GM21360 (cell line): ENCODE measurements around the gene LYPD6B.
"Not testable (repeated sequence)": the region's sequence is repeated elsewhere in the genome, so short reads cannot be mapped to it uniquely, and the experiment has no call there.

Experiments
- ATAC-seq: cut with Tn5 transposase; IDR thresholded peaks from one replicate; pipeline ENCODE4 v1.9.1; 2021; ENCODE audit warnings: mild to moderate bottlenecking, moderate library complexity; ENCODE audit not compliant: unreplicated experiment

The LYPD6B gene

DNA sequence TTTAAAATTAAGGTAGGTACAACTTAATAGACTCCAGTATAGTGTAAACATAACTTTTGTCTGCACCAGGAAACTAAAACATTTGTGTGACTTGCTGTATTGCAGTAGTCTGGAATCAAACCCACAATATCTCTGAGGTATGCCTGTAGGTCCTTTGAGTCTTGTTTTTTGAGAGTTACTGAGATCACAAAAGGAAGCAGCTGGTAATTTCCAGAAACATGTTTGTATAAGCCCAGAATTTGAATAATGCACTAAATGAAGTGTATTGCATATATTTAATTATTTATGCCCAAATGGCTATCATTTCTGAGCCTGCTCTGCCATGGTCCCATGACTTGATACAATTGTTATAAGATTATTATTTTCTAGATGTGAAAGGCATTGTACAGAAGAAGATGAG lies 148.6 kb downstream of the LYPD6B start:
- no peak for ATAC-seq

DNA sequence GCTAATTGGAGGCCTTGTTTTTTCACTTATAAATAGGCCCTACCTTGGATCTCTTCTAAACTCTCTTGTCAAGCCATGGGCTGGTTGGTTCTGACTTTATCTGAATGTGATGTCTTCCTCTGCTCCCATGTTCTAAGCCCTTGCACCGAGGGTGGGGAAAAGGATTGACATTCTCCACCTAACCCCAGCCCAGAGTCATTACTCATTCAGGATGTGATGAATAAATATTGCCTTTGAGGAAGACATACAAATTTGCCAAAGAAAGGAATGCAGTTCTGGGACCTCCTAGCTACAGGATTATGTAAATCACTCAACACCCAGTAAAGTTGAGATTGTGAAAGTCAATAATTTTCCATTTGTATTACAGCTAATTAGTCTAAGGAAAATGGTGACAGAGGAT lies 149.8 kb downstream of the LYPD6B start:
- no peak for ATAC-seq

DNA sequence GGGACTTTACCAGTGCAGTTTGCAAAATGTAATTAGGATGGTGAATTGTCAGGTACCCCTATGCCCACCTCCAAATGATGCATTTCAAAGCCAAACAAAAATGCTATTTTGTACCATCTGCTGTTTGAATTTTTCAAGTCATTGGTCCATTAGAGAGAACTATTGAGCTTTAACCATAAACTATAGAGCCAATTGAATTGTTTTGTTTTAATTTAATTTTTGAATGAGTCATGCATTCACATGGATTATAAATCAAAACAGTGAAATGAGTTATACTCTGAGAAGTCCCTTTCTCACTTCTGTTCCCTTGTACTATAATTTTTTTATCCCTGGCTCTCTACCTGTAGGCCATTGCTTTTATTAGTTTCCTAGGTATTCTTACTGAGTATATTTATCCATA lies 151.3 kb downstream of the LYPD6B start:
- ATAC-seq: no peak

DNA sequence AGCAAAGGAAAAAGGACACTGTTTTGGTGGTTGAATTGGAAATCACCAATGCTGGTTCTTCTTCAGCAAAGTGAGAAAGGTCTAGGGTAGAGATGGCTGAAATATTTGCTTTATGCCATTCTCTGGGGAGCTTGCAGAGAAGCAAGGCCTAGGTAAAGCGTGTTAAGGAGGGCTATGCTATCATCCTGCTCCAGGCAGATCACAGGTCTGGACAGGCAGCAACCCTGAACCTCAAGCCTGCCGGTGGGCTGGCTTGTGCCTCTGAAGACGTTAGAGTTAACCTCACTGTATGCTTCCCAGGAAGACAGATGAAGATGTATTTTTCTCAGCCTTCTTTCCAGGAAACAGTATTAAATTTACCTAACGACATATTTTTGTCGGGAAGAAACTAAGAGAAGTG lies 153.4 kb downstream of the LYPD6B start:
- ATAC-seq: no peak

DNA sequence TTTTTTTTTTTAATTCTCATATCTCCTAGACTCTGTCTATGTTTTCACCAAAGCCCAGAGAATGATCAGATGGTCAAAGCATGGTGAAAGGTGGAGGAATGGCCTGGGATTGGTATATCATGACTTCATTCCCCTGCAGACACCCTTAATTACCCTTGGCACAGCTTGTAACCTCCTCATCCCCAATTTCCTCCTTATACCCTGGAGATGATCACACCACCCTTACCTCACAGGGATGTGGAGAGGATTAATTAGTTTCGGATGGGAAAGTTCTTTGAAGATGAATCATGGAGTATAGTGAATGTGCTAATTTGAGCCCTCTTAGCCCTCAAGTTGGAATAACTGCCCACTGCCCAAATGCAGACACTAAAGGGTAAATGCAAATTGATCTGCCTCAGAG lies 153.9 kb downstream of the LYPD6B start:
- no peak for ATAC-seq

DNA sequence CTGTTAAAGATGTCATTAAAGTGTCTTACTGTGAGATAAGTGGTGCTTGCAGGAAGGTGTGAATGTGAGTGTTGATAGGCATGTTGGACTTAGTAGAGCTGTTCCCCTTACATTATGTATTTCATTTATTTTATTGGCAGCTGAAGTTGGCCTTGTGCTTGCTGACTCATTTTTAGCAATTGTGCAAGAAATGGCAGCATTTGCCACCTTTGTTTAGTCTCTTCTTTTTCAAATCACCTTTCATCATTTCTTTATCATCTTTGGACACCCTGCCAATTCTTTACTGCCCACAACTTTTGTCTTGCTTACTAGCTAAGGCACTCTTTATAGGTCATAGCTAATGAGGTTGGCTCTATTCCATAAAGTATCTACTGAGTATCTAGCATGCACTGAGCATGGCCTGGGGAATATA lies 161.6 kb downstream of the LYPD6B start:
- no peak for ATAC-seq

DNA sequence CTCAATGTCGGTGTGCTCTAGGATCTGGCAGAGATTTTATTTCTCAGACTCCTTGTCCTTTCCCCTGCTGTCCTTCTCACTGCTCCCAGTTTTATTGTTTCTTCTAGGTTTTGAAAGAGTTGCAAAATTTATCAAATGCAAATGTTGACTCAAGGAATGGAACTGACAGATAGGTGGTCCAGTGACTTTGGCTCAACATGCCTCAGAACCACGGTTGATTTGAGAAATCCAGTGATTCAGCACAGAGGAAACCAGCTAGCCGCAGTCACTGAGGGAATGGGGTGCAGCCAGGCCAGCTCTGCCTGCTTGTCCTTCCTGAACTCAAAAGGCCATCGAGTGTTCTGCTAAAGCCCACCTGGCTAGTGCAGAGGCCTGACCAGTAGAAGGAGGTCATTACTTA lies 166.2 kb downstream of the LYPD6B start:
- ATAC-seq: no peak

DNA sequence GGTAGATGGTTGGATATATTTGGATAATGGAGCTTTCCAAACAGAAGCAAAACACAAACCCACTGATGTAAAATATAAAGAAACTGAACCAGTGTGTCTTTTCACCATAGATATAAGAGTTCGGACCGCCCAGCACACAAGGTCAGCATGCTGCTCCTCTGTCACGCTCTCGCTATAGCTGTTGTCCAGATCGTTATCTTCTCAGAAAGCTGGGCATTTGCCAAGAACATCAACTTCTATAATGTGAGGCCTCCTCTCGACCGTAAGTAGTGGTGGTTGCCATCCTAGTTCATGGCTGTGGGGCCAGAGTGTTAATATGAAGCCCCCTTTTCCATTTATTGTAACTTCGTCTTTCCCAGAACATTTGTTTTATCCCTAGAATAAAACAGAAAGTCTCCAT lies 166.6 kb downstream of the LYPD6B start:
- ATAC-seq: no peak

DNA sequence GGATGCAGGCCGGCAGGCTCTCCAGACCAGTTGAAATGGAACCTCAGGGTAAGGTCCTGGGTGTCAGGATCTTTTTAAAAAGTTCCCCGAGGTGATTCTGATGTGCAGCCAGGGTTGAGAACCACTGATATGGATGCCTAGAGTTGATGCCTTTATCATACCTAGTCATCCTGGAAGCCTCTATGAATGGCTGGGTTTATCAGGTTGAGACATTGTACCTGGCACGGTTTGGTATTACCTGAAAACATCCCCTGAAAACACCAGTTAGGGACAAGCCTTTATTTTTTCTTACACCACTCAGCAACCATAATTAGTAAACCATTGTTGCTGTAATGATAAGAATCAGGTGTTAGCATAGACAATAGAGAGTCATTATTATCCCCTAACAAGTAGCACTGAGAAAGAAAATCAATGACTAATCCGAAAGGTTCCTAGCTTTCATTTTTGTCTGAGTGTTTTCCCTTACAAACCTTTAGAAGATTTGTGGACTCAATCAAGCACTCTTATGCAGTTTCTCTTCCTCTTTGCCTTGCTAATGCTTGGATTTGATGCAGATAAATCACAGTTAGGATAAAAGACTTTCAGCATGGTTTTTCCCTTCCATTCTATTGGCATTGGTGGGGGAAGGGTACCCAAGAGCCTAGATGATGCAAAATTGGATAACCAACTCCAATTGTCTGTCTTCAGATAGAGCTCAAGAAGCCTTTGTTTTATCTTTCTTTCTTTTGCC lies 175.4 kb downstream of the LYPD6B start:
- ATAC-seq: no peak

DNA sequence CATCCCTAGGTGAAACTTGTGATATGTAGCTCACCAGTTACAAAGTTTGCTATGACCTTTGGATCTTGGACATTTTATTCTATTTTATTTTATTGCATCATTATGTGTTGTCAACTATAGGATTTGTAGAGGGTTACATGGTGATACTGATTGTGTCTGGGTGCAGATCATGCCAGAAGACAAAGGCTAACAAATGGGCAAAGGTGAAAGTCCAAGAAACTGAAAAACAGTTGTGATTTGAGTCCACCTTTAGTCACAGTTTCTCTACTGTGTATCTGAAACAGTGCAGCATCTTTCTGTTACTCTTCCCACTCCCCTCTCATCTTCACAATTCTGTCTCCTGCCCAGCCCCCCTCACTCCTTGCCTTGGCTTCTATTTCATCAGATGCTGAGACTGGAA lies 180.0 kb downstream of the LYPD6B start:
- ATAC-seq: no peak

DNA sequence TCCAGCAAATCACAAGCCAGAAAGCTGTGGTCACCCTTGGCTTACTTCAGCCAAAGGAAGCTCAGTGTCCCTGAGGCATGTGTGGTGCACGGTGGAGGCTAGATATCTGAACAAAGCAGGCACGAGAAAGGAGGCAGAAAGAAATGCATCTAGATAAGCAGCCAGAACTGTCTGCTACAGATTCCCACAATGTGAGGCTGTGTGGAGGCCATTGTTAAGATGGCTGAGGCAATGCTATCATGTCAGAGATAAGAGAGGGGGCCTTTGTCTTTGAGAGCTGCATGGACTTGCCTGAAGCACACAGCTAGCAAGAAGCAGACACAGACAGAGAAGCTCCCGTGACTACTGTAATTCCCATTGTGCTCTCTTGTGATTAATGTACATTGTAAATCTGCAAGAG lies 181.4 kb downstream of the LYPD6B start:
- no peak for ATAC-seq

DNA sequence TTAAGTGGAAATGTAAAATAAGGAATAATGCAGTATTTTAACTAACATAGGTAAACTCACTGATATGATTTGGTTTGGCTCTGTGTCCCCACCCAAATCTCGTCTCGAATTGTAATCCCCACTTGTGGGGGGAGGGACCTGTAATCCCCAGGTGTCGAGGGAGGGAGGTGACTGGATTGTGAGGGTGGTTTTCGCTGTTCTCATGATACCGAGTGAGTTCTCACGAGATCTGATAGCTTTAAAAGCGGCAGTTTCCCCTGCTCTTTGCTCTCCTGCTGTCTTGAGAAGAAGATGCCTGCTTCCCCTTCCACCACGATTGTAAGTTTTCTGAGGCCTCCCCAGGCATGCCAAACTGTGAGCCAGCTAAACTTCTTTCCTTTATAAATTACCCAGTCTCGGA lies 182.5 kb downstream of the LYPD6B start:
- ATAC-seq: no peak

DNA sequence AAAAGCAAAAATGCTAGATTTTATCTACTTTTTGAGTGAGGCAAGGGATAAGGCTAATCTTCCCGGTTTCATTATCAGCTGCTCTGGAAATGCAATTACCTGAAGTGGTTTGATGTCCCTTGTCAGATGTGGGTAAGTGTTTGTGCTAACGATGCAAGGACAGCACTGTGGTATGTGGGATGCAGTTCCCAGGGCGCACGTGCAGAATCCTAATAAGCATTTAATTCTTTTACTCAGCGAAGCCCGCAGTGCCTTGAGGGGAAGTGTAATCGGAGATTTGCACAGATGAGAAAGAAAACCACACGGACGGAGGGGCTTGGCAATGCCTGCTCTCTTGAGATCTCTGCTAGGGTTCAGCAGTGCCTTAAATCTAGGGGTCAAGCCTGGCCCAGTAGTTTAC lies 183.4 kb downstream of the LYPD6B start:
- ATAC-seq: no peak

DNA sequence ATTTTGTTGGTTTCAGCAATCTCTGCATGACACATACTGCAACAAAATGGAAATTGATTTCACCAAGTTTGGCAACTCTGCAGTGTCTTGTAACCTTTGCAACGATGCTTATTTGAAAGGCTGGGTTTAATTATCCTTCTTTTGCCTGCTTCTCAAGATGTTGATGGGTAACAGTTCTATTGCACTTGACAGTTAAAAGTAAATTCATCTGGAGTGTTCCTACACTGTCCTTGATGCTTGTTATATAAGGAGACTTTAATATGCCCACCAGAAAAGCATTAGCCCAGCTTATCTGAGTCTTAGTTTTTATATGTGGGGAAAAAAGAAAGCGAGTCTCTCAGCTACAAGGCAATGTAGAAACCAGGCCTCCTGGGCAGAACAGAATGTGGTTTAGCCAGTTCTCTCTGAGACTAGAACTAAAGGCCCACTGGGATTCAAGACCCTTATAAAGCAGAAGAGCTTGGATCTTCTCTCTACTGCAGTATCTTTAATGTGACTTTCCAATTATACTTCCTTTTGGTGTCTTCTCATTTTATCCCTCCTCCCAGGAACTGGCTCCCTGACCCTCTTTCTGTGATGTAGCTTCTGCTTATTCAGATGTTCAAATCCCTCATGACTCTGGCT lies 185.1 kb downstream of the LYPD6B start:
- ATAC-seq: no peak

DNA sequence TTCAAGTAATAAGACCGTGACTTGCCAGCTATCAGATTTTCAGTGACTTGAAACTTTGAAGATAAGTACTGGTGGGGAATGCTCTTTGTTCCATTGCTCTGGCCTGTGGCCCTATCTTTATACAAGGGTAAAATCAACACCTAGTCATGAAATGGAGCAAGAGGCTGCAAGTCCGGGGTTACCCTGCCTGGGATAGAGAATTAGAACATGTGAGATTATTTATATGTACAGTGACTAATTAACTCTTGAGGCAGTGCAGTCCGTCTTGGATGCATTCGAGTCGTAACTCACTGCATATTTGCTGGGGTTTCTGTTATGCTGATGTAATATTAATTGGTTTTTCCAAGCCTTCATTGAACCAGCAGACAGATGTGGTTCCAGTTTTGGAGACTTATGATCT lies 186.0 kb downstream of the LYPD6B start:
- no peak for ATAC-seq

DNA sequence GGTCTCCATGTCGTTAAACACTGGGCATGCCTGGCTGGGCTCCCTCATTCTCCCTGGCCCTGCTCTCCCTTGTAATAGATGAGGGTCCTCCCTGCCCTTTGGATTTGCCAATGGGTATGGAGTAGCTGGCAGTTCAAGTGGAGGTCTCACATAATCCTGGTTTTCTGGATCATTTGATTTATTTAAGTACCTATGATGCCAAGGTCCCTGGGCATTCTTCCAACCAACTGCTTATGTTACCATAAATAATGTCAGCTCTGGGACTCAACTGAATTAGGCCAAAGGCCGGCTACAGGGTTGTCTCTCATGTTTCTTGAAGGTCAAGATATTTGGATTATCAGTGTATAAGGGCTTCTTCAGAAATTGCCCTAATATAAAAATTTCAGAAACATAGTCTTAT lies 186.9 kb downstream of the LYPD6B start:
- ATAC-seq: no peak

DNA sequence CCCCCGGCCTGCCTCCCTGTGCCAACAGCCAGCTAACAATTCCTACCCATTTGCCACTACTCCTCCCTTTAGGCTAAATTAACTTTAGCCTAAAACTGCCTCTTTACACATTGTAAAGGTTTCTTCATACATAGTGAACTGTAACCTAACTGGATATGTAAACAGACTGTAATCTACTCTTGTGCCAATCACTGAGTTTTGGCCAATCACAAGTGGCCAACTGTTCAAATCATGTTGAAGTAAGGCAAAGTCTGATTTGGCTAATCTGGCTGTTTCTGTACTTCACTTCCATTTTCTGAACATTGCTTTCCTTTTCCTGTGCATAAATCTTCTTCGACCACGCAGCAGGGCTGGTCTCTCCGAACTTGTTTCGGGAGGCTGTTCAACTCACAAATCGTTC lies 188.3 kb downstream of the LYPD6B start:
- ATAC-seq: no peak

DNA sequence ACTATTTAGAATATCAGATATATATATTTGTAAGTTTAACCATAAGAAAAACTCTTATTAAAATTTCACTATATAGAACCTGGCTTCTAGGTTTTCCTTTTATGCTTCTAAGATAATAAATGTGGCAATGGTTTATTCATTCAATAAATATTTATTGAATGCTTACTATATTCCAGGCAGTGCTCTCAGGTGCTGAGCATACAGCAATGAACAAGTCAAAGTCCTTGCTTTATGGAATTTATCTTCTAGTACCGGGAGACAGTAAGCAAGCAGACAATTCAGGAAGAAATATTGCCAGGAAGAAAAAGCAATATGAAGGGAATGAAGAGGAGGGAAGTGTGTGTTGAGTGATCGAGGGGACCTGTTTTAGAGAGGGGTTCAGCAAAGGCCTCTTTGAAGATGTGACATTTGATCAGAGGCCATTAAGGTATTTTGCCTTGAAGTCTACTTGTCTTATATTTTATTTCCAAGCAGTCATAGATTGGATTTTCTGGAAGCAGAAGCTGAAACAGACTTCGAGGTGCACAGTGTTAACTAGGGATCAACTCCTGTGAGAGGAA lies 197.4 kb downstream of the LYPD6B start:
- no peak for ATAC-seq

DNA sequence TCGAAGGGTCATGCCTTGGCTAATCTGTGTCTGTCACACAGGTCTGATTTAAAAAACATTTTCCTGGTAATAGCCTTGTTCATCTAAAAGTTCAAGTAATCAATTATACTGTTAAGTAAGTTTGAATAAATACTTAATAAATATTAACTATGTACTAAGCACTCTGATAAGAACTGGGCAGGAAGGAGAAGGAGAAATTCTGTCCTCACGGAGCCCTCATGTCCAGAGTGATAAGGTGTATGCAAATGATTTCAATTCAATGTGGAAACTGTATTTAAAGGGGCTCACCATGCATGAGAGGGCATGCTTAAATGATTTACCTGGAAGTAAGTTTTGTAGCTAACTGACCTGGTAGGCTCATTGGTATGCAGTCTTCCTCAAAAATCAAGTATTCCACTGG lies 197.9 kb downstream of the LYPD6B start:
- ATAC-seq: no peak

DNA sequence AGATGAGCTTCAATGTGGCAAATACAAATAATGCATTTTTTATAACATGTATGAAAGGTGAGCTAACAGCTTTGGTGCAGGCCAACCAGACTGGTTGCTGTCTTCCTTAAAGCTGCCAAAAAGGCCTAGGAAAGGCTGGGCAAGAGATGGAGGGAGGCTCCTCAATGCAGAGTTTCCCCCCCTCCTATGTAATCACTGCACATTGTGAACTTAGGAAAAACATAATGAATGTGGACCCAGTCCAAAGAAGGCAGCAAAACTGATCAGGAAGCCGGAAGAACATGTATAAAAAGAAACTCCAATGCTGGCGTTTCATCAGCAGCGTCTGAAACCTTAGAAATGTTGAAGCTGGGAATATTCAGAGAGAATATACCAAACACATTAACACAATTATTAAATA lies 207.7 kb downstream of the LYPD6B start:
- no peak for ATAC-seq

DNA sequence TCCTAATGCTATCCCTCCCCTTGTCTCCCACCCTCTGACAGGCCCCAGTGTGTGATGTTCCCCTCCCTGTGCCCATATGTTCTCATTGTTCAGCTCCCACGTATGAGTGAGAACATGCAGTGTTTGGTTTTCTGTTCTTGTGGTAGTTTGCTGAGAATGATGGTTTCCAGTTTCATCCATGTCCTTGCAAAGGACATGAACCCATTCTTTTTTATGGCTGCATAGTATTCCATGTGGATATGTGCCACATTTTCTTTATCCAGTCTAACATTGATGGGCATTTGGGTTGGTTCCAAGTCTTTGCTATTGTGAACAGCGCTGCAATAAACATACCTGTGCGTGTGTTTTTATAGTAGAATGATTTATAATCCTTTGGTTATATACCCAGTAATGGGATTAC lies 212.9 kb downstream of the LYPD6B start:
- not testable (repeated sequence) for ATAC-seq

DNA sequence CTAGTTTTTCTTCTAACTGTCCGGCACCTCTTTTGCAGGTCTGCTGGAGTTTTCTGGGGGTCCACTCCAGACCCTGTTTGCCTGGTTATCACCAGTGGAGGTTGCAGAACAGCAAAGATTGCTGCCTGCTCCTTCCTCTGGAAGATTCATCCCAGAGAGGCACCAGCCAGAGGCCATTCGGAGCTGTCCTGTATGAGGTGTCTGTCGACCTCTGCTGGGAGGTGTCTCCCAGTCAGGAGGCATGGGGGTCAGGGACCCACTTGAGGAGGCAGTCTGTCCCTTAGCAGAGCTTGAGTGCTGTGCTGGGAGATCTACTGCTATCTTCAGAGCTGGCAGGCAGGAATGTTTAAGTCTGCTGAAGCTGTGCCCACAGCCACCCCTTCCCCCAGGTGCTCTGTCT lies 218.4 kb downstream of the LYPD6B start:
- ATAC-seq: not testable (repeated sequence)

DNA sequence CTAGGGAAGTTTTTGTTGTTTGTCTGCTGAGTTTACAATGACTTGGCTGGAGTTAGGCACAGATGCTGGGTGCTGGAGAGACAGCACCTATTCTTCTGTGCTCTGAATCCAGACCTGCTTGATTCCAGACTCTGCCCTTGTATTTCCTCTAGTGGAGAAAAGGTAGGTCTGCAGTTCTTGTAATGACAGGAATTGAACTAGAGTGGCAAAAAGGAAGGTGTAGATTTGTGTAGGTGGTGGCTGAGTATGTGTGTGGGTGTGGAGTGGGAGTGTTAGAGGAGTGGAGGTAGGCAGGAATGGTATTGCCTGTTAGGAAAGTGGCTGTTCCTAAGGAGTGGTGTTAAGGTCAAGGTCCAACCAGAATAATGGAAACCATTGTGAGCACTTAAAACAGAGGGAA lies 220.0 kb downstream of the LYPD6B start:
- no peak for ATAC-seq
